Left lung (tissue), 10 donors: ENCODE results near the gene BACH2. TPM values are rescaled to one million over a fixed set of nuclear protein-coding genes. Genes with fewer than 3 reads are reported as not detected.
"Not testable (repeated sequence)": the region's sequence is repeated elsewhere in the genome, so short reads cannot be mapped to it uniquely, and the experiment has no call there.

Experiments
- ATAC-seq: fragments of 200-7000 bp; cut with Tn5 transposase; one replicate; pipeline ENCODE4 v1.9.1; 2020; ENCODE audit warnings: moderate library complexity
- DNase-seq, 4 donors: peaks; one replicate each; pipeline ENCODE4 v3.0.0-alpha.2; 2013 to 2020
- H3K27ac ChIP-seq, 2 donors: fragments of 200-600 bp; sonication (generic) in 1 of 2; one replicate each; pipeline versions ENCODE4 v1.5.0 to v1.8.0; 2020 to 2021
- H3K27me3 ChIP-seq, 2 donors: fragments of 200-600 bp; sonication (generic) in 1 of 2; one replicate each; pipeline versions ENCODE4 v1.5.0 to v1.8.0; 2020 to 2021
- H3K36me3 ChIP-seq, 2 donors: fragments of 200-600 bp; sonication (generic) in 1 of 2; one replicate each; pipeline versions ENCODE4 v1.5.0 to v1.8.0; 2020 to 2021
- H3K4me1 ChIP-seq, 2 donors: fragments of 200-600 bp; one replicate each; pipeline ENCODE4 v1.8.0; 2021
- H3K4me3 ChIP-seq, 2 donors: fragments of 200-600 bp; sonication (generic) in 1 of 2; one replicate each; pipeline versions ENCODE4 v1.5.0 to v1.8.0; 2020 to 2021; ENCODE audit warnings: mild to moderate bottlenecking in 1 of 2
- H3K9me3 ChIP-seq, 2 donors: fragments of 200-600 bp; sonication (generic) in 1 of 2; one replicate each; pipeline versions ENCODE4 v1.5.0 to v1.8.0; 2020 to 2021
- CTCF ChIP-seq, 2 donors: fragments of 200-600 bp; sonication (generic) in 1 of 2; IDR thresholded peaks; one replicate each; pipeline versions ENCODE4 v1.5.0 to v1.8.0; 2021; ENCODE audit warnings: antibody characterized with exemption in 2 of 2
- intact Hi-C, 2 donors: fragments of 100-400 bp; cut with DNase I; formaldehyde crosslinking; loops; one replicate each; pipeline versions ENCODE4 v1.11.2 to v1.14.2; 2022
- polyA plus RNA-seq, 6 donors: library from polyadenylated mRNA; unstranded; fragments of 120-200 nt; gene quantifications; one replicate each; pipeline ENCODE4 v1.2.1, GENCODE V29; 2013; ENCODE audit not compliant: insufficient read length in 6 of 6
- total RNA-seq, 2 donors: library from RNA; stranded (reverse); fragmentation: NEBNext Ultra II Directional; extraction: Animal tissue kit (Norgen Biotek cat#: 25700); gene quantifications; one replicate each; pipeline ENCODE4 v1.2.1, GENCODE V29; 2021
- donor health status: DM: no; HTN: yes; CAD: no.
- donor health status: DM: no; HTN: no; CAD: no.

BACH2 gene
- total and polyA plus RNA-seq, 8 donors, result 3.8 to 10.6 (median 8.9) TPM

- peak; percentile 24 for ATAC-seq
- intact Hi-C loops, result no loop called here
- Histone ChIP-seq H3K36me3 (no peaks in the 10 kb centered on the region), H3K4me1 (no peaks in the 10 kb centered on the region), H3K9me3 (no peaks in the 10 kb centered on the region), H3K27ac (no peak overlapping the region), H3K27me3 (no peaks in the 10 kb centered on the region), H3K4me3 (no peak overlapping the region)
- TF ChIP-seq CTCF (IDR thresholded peaks at IDR 0.05), result no peak
- no peak for DNase-seq
Measured at GRCh38 chr6:90169374-90169773, 127.3 kb downstream of the BACH2 start.

- Histone ChIP-seq H3K27me3 (no peaks in the 10 kb centered on the region), H3K9me3 (no peaks in the 10 kb centered on the region)
- peak; percentile 37 for ATAC-seq
Measured at GRCh38 chr6:90168693-90169131, 127.9 kb downstream of the BACH2 start.

GRCh38 chr6:90167514-90168379, 128.9 kb downstream of the BACH2 start:
- Histone ChIP-seq H3K4me3 (no peak overlapping the region), H3K9me3 (no peaks in the 10 kb centered on the region), H3K27me3 (no peaks in the 10 kb centered on the region), H3K36me3 (no peaks in the 10 kb centered on the region), H3K27ac (no peak overlapping the region), H3K4me1 (no peaks in the 10 kb centered on the region)
- TF ChIP-seq CTCF (IDR thresholded peaks at IDR 0.05), result no peak
- ATAC-seq (no peak), DNase-seq (no peak)
- intact Hi-C loops, result no loop called here

More at GRCh38 chr6:90168693-90169131, 127.9 kb downstream of the BACH2 start:
- Histone ChIP-seq H3K36me3 (no peaks in the 10 kb centered on the region), H3K4me3 (no peak overlapping the region), H3K27ac (no peak overlapping the region), H3K4me1 (no peaks in the 10 kb centered on the region)
- intact Hi-C loops, result no loop called here
- no peak for DNase-seq
- no peak for TF ChIP-seq CTCF (IDR thresholded peaks at IDR 0.05)

- H3K27ac ChIP-seq, intact Hi-C loops, H3K27me3 ChIP-seq: not testable (repeated sequence)
Measured at GRCh38 chr6:90166155-90166924, 130.3 kb downstream of the BACH2 start.

GRCh38 chr6:90162648-90163387, 133.8 kb downstream of the BACH2 start:
- Histone ChIP-seq H3K27me3 (no peaks in the 10 kb centered on the region), H3K36me3 (no peaks in the 10 kb centered on the region), H3K9me3 (no peaks in the 10 kb centered on the region), H3K4me1 (no peaks in the 10 kb centered on the region), H3K27ac (no peak overlapping the region), H3K4me3 (no peak overlapping the region)
- intact Hi-C loops, result no loop called here
- no peak for TF ChIP-seq CTCF (IDR thresholded peaks at IDR 0.05)
- DNase-seq, result peak in 1 of 4 donors; percentile 49
- no peak for ATAC-seq

More at GRCh38 chr6:90166155-90166924, 130.3 kb downstream of the BACH2 start:
- not testable (repeated sequence) for H3K4me1 ChIP-seq, DNase-seq, ATAC-seq, H3K4me3 ChIP-seq, H3K9me3 ChIP-seq, H3K36me3 ChIP-seq
